Tracheal epithelial cell (primary cell): ENCODE results near the gene NLGN4Y. TPM values are rescaled to one million over a fixed set of nuclear protein-coding genes. Genes with fewer than 3 reads are reported as not detected.

ENCODE experiments used
- total RNA-seq: library from RNA; depleted of rRNA; stranded (reverse); fragments of >200 nt; gene quantifications from 2 replicates; pipeline ENCODE4 v1.2.1, GENCODE V29; 2014

The NLGN4Y gene
- 8.5 and 32.3 TPM in 2 replicates for total RNA-seq

DNA sequence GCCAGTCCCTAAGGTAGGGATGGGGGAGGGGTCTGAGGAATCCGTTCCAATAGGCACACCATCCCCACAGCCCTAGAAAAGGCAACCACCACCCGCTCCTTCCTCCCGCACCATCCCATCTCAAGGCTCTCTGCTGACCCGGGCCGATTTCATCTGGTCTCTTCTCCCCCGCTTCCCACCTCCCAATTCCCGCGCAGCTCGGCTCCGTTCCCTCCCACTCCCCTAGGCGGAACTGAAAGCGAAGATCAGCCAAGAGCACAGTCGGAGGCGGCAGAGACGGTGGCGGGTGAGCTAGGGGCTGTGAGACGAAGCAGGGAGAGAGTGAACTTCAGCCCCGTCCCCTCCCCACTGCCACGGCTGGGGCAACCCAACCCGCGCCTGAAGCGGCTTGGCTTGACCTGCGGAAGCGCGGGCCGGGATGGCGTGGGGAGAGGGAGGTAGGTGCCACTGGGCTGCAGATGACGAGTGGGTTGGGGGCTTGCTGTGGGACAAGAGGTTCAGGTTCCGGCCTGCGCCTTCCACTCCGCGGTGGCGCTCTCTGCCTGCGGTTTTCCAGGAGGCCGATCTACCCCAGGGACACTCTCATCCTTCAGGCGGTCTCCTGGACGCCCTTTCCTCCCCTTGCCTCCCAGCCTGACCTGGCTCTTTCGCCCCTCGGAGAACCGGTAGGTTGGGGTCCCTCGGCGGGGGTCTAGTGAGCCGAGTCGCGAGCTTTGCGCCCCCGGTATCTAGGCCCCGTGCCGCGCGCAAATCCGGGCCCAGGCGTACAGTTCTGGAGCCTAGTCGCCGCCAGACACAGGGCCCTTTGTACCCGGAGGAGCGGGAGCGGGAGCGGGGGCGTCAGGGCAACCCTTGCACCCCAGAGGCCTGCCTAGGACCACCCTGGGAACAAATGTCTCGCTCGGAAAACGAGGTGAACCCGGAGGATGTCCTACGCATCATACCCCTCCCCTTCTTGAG, at the start of gene NLGN4Y:
TSS of gene NLGN4Y (plus strand) at position 258 of the 960 bp plus-strand sequence. CDS start 97,591 bp downstream, outside the sequence.

